K562 (cell line): ENCODE results near the gene CRYBG2. TPM values are rescaled to one million over a fixed set of nuclear protein-coding genes. Genes with fewer than 3 reads are reported as not detected.

Experiments
- BCLAF1 ChIP-seq, 2 experiments: fragments of 450-650 bp in 1 of 2; IDR thresholded peaks; 2 replicates each; pipeline ENCODE4 v1.6.1; 2011 to 2017; ENCODE audit warnings: low read depth in 2 of 2, antibody characterized with exemption in 1 of 2, borderline replicate concordance in 1 of 2, low read length in 1 of 2, mild to moderate bottlenecking in 1 of 2, mixed read lengths in 1 of 2; ENCODE audit not compliant: control insufficient read depth in 1 of 2
- DNMT1 ChIP-seq: fragments of 450-650 bp; IDR thresholded peaks from 2 replicates; pipeline ENCODE4 v1.6.1; 2016; ENCODE audit warnings: antibody characterized with exemption, mild to moderate bottlenecking
- MAX ChIP-seq: sonication (generic); formaldehyde crosslinking; IDR thresholded peaks from 2 replicates; pipeline ENCODE4 v1.9.0; 2022; ENCODE audit warnings: mild to moderate bottlenecking, missing genetic modification reagents
- NBN ChIP-seq: fragments of 450-650 bp; IDR thresholded peaks from 2 replicates; pipeline ENCODE4 v1.6.1; 2016; ENCODE audit warnings: low read depth, mild to moderate bottlenecking
- RREB1 ChIP-seq: fragments of 250-450 bp; sonication (Bioruptor Pico); IDR thresholded peaks from 2 replicates; pipeline ENCODE4 v1.4.0; 2020
- YY1 ChIP-seq, 3 experiments: IDR thresholded peaks; 2 replicates each; pipeline ENCODE4 v1.6.1; 2011; ENCODE audit warnings: low read length in 2 of 3, mild to moderate bottlenecking in 2 of 3, moderate library complexity in 2 of 3, borderline replicate concordance in 1 of 3, control low read depth in 1 of 3, low read depth in 1 of 3; ENCODE audit not compliant: insufficient read depth in 3 of 3, insufficient replicate concordance in 2 of 3, control insufficient read depth in 1 of 3, insufficient read length in 1 of 3; ENCODE audit errors: extremely low read depth in 1 of 3
- ZNF696 ChIP-seq: fragments of 250-450 bp; sonication (Bioruptor Pico); conservative IDR thresholded peaks from 2 replicates; pipeline ENCODE4 v1.4.0; 2020; ENCODE audit warnings: mild to moderate bottlenecking, moderate library complexity
- polyA plus RNA-seq, 8 experiments: library from polyadenylated mRNA; depleted of rRNA in 4 of 8; stranded (reverse) in 5 of 8; unstranded in 3 of 8; fragments of >200 nt; fragmentation: Nextera tagmentation in 2 of 8; fragmentation: Illumina TruSeq in 1 of 8; extraction: Ambion mirVana in 2 of 8; extraction: Trizol in 1 of 8; gene quantifications; 2 replicates each; pipeline versions ENCODE4 v1.2.1 to v1.2.3, GENCODE V29; 2011 to 2014; ENCODE audit warnings: inconsistent platforms in 1 of 8, missing spikeins in 1 of 8
- total RNA-seq, 7 experiments: library from RNA; depleted of rRNA in 6 of 7; stranded (reverse); fragments of >200 nt in 6 of 7; fragmentation: Illumina TruSeq in 2 of 7; extraction: Trizol in 2 of 7; gene quantifications; 2 replicates each; pipeline versions ENCODE4 v1.2.1 to v1.2.3, GENCODE V29; 2011 to 2021; ENCODE audit warnings: low replicate concordance in 1 of 7
- TF ChIP-seq, protein P1 (sequence below): sonication (generic); formaldehyde crosslinking; IDR thresholded peaks from 2 replicates; pipeline ENCODE4 v1.8.0; 2022; ENCODE audit warnings: missing genetic modification reagents, mild to moderate bottlenecking, borderline replicate concordance
- TF ChIP-seq, protein P2 (sequence below): sonication (generic); formaldehyde crosslinking; IDR thresholded peaks from 2 replicates; pipeline ENCODE4 v1.8.1; 2023; ENCODE audit warnings: mild to moderate bottlenecking, missing genetic modification reagents

CRYBG2 gene
- total and polyA plus RNA-seq, 9 of the 15 experiments (the other 6 are each of a cell fraction or from before 2014, with no cell fraction given) = 0.39 to 8.5 (median 3.7) TPM

- TF ChIP-seq, protein P1, sequence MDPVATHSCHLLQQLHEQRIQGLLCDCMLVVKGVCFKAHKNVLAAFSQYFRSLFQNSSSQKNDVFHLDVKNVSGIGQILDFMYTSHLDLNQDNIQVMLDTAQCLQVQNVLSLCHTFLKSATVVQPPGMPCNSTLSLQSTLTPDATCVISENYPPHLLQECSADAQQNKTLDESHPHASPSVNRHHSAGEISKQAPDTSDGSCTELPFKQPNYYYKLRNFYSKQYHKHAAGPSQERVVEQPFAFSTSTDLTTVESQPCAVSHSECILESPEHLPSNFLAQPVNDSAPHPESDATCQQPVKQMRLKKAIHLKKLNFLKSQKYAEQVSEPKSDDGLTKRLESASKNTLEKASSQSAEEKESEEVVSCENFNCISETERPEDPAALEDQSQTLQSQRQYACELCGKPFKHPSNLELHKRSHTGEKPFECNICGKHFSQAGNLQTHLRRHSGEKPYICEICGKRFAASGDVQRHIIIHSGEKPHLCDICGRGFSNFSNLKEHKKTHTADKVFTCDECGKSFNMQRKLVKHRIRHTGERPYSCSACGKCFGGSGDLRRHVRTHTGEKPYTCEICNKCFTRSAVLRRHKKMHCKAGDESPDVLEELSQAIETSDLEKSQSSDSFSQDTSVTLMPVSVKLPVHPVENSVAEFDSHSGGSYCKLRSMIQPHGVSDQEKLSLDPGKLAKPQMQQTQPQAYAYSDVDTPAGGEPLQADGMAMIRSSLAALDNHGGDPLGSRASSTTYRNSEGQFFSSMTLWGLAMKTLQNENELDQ (CRISPR knock-in tag) = 0 out of 2 replicates have a peak, but pooled peaks have one; percentile 24
- TF ChIP-seq ZNF696 = no peak
- TF ChIP-seq DNMT1 = no peak
- no peak for TF ChIP-seq MAX (CRISPR knock-in tag)
- TF ChIP-seq, protein P2, sequence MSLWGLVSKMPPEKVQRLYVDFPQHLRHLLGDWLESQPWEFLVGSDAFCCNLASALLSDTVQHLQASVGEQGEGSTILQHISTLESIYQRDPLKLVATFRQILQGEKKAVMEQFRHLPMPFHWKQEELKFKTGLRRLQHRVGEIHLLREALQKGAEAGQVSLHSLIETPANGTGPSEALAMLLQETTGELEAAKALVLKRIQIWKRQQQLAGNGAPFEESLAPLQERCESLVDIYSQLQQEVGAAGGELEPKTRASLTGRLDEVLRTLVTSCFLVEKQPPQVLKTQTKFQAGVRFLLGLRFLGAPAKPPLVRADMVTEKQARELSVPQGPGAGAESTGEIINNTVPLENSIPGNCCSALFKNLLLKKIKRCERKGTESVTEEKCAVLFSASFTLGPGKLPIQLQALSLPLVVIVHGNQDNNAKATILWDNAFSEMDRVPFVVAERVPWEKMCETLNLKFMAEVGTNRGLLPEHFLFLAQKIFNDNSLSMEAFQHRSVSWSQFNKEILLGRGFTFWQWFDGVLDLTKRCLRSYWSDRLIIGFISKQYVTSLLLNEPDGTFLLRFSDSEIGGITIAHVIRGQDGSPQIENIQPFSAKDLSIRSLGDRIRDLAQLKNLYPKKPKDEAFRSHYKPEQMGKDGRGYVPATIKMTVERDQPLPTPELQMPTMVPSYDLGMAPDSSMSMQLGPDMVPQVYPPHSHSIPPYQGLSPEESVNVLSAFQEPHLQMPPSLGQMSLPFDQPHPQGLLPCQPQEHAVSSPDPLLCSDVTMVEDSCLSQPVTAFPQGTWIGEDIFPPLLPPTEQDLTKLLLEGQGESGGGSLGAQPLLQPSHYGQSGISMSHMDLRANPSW (CRISPR knock-in tag) = no peak
- TF ChIP-seq YY1 (IDR thresholded peaks at IDR 0.05; ENCODE audit: borderline replicate concordance in 1 of 3, control insufficient read depth in 1 of 3, extremely low read depth in 1 of 3, insufficient read depth in 3 of 3, insufficient read length in 1 of 3, insufficient replicate concordance in 2 of 3, low read depth in 1 of 3, low read length in 2 of 3) = peak in 1 of 3 experiments; percentile 3
- no peak for TF ChIP-seq RREB1 (CRISPR knock-in tag)
- TF ChIP-seq BCLAF1 (IDR thresholded peaks at IDR 0.05; ENCODE audit: borderline replicate concordance in 1 of 2, control insufficient read depth in 1 of 2, low read depth in 2 of 2, low read length in 1 of 2) = no peak
- TF ChIP-seq NBN = no peak
These were observed 75.0 kb downstream of the CRYBG2 start (continued) for GRCh38 chr1:26278724-26279455.
